Kasumi-1 (cell line): ENCODE measurements around the gene RNF224.
"Not testable (repeated sequence)": the region's sequence is repeated elsewhere in the genome, so short reads cannot be mapped to it uniquely, and the experiment has no call there.

Experiments
- DNase-seq, 2 experiments: peaks; one replicate each; lab custom pipeline; 2025; lab: John Stamatoyannopoulos, UW

The RNF224 gene

DNA sequence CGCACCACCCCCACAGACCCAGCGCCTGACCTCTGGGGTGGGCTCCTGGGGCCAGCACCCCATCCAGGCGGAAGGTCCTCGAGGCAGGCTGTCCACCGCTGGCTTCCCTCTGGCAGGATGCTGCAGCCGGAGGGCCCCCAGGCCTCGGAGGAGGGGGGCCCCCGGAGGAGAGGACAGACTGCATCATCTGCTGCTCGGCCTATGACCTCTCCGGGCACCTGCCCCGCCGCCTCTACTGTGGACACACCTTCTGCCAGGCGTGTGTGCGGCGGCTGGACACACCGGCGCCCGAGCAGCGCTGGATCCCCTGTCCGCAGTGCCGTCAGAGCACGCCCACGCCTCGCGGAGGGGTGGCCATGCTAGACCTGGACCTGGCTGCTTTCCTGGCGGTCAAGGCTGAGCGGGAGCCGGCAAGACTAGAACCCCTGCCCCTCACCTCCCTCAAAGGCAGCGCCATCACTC is 1.2 kb downstream of the RNF224 start:
- no peak for DNase-seq

DNA sequence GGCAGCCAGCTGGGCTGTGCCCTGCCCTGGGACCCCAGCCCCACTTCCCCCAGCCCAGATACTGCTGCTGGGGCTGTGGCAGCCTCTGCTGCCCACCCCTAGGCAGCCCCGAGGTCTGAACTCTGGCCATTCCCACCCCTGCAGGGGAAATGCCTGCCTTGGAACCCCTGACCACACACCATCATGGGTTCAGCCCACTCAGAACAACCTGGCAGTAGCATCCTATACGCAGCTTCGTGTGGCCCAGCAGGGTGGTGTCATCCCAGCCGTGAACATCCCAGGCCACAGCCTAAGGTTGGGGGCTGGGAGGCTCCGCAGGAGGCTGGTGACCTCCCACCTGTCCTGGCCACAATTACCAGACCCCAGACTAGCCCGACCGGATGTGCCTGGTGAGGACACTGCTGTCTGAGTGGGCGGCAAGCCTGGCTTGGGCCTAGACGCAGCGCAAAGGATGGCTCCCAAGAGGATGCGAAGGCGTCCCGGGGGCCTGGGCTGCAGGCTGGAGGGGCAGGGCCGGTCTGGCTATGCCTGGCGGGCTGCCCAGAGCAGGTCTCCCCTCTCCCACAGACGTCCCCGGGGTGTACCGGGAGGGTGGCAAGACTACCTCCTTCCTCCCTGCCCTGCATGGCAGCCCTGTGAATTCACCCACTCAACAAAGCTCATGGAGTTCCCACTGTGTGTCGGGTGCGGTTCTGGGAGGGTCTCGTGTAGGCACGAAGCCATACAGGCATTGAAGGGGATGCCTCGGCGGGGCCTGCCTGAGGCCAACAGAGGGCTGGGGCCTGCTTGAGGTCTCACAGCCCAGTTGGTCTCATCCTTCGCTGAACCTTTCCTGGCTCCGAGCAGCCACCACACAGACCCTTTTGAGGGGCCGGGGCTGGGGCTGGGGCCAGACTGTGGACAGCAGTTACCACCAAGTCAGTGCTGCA is 1.9 kb downstream of the RNF224 start:
- DNase-seq: no peak

DNA sequence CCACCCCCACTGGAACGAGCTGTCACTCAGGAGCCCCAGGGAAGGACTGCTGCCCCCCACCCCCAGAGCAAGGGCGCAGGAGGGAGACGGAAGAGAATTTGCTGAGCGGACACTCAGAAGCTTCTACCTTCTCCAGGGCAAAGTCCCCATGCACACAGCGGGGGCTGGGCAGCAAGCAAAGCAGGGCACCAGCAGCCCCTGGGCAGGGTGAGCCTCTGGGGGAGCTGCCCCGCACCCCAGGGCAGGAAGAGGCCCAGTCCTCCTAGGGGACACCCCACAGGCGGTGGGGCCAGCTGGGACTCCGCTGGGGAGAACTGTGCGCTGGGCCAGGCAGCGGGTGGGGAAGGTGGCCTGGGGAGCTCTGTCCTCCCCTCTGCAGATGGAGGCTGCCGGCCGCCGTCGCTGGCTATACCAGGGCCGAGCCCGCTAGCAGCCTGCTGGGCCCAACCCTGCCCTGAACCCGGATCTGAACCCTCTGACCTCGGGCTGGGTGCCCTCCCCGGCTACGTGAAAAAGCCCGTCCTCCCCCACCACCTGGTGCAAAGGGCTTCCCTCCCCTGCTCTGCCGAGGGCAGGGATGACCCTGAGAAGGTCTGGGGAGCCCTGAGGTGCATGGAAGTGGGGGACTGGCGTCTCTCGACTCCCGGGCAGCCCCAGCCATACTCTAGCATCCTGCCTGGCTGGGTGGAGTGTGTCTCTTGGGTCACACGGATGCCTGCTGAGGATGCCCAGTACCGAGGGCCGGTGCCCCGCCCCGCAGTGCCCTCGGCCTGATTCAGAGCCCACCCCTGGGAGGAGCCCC is 2.8 kb downstream of the RNF224 start:
- DNase-seq: no peak

DNA sequence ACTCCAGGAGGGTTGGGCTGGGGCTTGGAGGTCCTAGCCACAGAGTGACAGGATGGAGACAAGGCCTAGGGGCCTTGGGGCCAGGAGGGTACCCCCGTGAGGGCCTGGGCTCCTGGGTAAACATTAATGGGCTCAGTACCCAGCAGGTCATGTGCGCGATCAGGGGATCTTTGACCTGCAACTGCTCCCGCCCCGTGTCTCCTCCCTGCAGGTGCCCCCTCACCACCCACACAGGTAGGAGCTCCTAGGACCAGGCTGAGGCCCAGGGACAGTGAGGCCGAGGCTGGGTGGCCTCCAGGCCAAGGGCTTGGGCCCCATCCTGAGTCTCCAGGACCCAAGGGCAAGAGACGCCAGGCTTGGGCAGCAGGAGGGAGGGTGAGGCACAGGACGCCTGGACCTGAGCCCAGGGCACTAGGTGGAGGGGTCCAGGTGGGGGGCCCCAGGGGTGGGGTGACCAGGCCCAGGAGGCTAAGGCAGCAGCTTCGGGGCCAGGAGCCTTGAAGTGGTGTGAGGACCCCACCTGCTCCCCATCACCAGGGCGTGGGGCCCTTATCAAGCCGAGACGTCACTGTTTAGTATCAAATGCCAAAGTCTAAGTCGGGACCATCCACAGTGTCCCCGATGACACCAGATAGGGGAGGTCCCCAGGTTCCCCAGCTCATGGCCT is 3.5 kb downstream of the RNF224 start, which contains the start of gene SLC34A3:
SLC34A3 (plus strand) TSS at position 197 of the 667 bp plus-strand sequence. CDS start 802 bp downstream, outside the sequence.
- DNase-seq: no peak

GRCh38 chr9:137231372-137232039 is 4.2 kb downstream of the RNF224 start:
- DNase-seq: no peak

GRCh38 chr9:137232101-137232500 is 4.8 kb downstream of the RNF224 start:
- DNase-seq: no peak

DNA sequence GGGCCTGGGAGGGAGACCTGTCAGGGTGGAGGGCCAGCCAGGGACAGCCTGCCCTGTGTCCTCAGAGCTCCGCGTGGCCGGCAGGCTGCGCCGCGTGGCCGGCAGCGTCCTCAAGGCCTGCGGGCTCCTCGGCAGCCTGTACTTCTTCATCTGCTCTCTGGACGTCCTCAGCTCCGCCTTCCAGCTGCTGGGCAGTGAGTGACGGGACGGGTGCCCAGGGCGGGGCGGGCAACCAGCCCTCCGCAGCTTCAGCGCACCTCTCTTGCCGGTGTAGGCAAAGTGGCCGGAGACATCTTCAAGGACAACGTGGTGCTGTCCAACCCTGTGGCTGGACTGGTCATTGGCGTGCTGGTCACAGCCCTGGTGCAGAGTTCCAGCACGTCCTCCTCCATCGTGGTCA is 5.2 kb downstream of the RNF224 start:
- DNase-seq: no peak

- DNase-seq: no peak
Measured at GRCh38 chr9:137233143-137233980, 6.1 kb downstream of the RNF224 start.

GRCh38 chr9:137234055-137234697 is 6.9 kb downstream of the RNF224 start:
- no peak for DNase-seq

- DNase-seq: no peak
Measured at GRCh38 chr9:137234758-137235423, 7.6 kb downstream of the RNF224 start.

- no peak for DNase-seq
Measured at GRCh38 chr9:137235424-137236237, 8.3 kb downstream of the RNF224 start.

DNA sequence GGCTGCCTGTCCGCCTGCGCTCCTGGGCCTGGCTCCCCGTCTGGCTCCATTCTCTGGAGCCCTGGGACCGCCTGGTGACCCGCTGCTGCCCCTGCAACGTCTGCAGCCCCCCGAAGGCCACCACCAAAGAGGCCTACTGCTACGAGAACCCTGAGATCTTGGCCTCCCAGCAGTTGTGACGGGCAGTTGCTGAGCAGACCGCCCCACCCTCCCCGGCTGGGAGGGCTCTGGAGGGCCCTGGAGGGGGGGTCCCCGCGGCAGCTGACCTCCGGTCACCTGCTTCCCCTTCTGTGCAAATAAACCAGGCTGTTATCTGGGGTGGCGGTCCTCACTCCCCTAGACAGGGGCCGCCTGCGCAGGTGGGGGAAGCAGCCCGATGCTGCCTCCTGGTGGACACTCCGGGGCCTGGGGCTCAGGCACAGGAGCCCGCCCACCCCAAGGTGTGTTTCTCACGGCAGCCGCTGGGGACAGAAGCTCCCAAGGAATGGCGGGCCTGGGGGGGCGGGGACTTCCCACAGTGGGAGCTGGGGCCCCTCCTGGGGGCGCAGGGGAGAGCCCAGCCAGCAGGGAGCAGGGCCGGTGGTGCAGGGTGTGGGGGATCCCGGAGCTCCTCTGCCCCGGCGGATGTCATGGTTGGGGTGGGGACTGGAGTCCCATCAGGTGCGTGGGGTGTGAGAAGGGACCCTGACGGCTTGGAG is 9.1 kb downstream of the RNF224 start:
- peak; percentile 69 to 77 for DNase-seq

- no peak for DNase-seq
Measured at GRCh38 chr9:137236936-137237421, 9.7 kb downstream of the RNF224 start.

DNA sequence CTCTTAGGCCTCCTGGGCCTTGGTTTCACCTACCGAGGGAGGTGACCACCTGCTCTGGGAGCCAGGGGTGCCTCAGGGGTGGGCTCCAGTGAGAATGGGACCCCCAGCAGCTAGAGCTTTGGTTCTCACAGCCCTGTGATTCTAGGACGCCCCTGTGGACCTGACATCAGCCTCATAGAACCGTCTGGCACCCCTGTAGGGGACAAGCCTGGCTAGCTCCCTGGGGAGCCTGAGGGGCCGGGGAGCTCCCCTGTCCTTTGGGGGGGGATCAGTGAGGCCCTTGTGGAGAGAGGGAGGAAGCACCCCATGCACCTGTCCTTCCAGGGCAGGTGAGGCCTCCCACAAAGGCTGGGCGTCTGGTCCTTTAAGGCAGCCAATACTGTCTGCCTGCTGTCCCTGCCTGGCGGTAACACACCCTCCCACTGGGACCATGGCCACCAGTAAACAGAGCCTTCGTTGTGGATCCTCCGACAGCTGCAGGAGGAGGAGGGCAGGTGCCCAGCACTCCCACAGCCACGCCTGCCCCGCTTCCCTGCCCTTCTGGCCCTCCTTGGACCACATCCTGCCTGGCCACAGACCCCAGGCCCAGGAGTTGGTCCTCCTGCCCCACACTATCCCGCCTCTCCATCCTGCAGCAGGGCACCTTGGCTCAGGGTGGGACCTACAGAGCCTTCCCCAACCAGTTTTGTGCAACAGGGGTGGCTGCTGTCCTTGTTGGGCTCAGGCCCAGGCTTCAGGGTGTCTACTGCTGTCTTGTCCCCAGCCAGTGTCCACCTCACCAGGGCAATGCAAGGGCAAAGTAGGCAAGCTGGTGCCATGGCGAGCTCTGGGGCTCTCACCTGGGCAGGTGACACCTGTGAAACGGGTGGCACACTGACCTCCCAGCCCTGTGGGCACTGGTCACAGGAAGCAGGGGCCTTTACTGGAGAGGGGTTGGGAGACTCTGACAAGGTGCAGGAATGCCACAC is 10.7 kb downstream of the RNF224 start:
- no peak for DNase-seq

GRCh38 chr9:137239541-137240200 is 12.4 kb downstream of the RNF224 start:
- DNase-seq: not testable (repeated sequence)

- DNase-seq: peak; percentile 59 to 63
Measured at GRCh38 chr9:137240318-137240840, 13.1 kb downstream of the RNF224 start.
